CD14-positive monocyte (primary cell): ENCODE data around the gene KRTAP10-3. TPM values are rescaled to one million over a fixed set of nuclear protein-coding genes. Genes with fewer than 3 reads are reported as not detected.

Experiments
- DNase-seq, 3 donors: peaks; one replicate each; pipeline ENCODE4 v3.0.0-alpha.2; 2011 to 2022
- H2AFZ ChIP-seq: 2 replicates; pipeline ENCODE4 v1.6.0; 2012; ENCODE audit warnings: mild to moderate bottlenecking, low read depth, low read length, inconsistent platforms; ENCODE audit not compliant: insufficient read depth, poor library complexity, severe bottlenecking
- H3K27ac ChIP-seq, 2 donors: 1 replicate in 1 of 2; 2 replicates in 1 of 2; pipeline ENCODE4 v1.5.1; 2012 to 2013; ENCODE audit warnings: low read length in 2 of 2, control low read depth in 1 of 2, inconsistent platforms in 1 of 2, low read depth in 1 of 2, mild to moderate bottlenecking in 1 of 2
- H3K27me3 ChIP-seq, 2 donors: one replicate each; pipeline versions ENCODE4 v1.6.0 to v1.6.1; 2011 to 2013; ENCODE audit warnings: low read length in 2 of 2; ENCODE audit not compliant: control insufficient read depth in 2 of 2, insufficient read depth in 2 of 2
- H3K36me3 ChIP-seq, 2 donors: replicated peaks in 1 of 2; 1 replicate in 1 of 2; 2 replicates in 1 of 2; pipeline versions ENCODE4 v1.5.1 to v1.6.1; 2012 to 2013; ENCODE audit warnings: low read length in 2 of 2, control low read depth in 1 of 2, inconsistent platforms in 1 of 2, mild to moderate bottlenecking in 1 of 2; ENCODE audit not compliant: insufficient read depth in 2 of 2, control insufficient read depth in 1 of 2
- H3K4me1 ChIP-seq, 2 donors: 1 replicate in 1 of 2; 2 replicates in 1 of 2; pipeline versions ENCODE4 v1.5.1 to v1.6.1; 2012 to 2013; ENCODE audit warnings: low read length in 2 of 2, control low read depth in 1 of 2, inconsistent platforms in 1 of 2, mild to moderate bottlenecking in 1 of 2, moderate library complexity in 1 of 2; ENCODE audit not compliant: insufficient read depth in 2 of 2, control insufficient read depth in 1 of 2
- H3K4me2 ChIP-seq: replicated peaks from 2 replicates; pipeline ENCODE3; 2012; ENCODE audit warnings: low read length, moderate library complexity, mild to moderate bottlenecking; ENCODE audit not compliant: poor library complexity, severe bottlenecking; ENCODE audit errors: extremely low read depth
- H3K4me3 ChIP-seq, 3 experiments: fragments of 200-600 bp in 1 of 3; sonication (generic) in 1 of 3; replicated peaks in 1 of 3; 1 replicate in 2 of 3; 2 replicates in 1 of 3; pipeline ENCODE4 v1.5.1; 2011 to 2013; ENCODE audit warnings: low read length in 3 of 3, mild to moderate bottlenecking in 3 of 3, control low read depth in 2 of 3, low read depth in 2 of 3, inconsistent platforms in 1 of 3, moderate library complexity in 1 of 3
- H3K79me2 ChIP-seq: 2 replicates; pipeline ENCODE4 v1.6.0; 2012; ENCODE audit warnings: mild to moderate bottlenecking, control low read depth, inconsistent platforms, low read length, moderate library complexity; ENCODE audit not compliant: insufficient read depth
- H3K9ac ChIP-seq: 2 replicates; pipeline ENCODE4 v1.6.0; 2017; ENCODE audit warnings: low read length, mild to moderate bottlenecking; ENCODE audit not compliant: insufficient read depth, poor library complexity, severe bottlenecking
- H3K9me3 ChIP-seq, 2 donors: replicated peaks in 1 of 2; 1 replicate in 1 of 2; 2 replicates in 1 of 2; pipeline versions ENCODE4 v1.5.1 to v1.6.1; 2012 to 2013; ENCODE audit warnings: low read length in 2 of 2, control low read depth in 1 of 2; ENCODE audit not compliant: control insufficient read depth in 1 of 2, insufficient read depth in 1 of 2
- H4K20me1 ChIP-seq: 2 replicates; pipeline ENCODE4 v1.6.0; 2012; ENCODE audit warnings: mild to moderate bottlenecking, low read length, control low read depth, moderate library complexity; ENCODE audit not compliant: insufficient read depth
- H3K27ac Mint-ChIP-seq, 7 donors: one replicate each; pipeline ENCODE4 v1.8.0; 2020; ENCODE audit warnings: mild to moderate bottlenecking in 7 of 7, mixed read lengths in 7 of 7, moderate library complexity in 6 of 7, inconsistent platforms in 2 of 7
- H3K27me3 Mint-ChIP-seq, 3 donors: one replicate each; pipeline ENCODE4 v1.8.0; 2021 to 2022; ENCODE audit warnings: low read depth in 3 of 3, mild to moderate bottlenecking in 3 of 3, mixed read lengths in 3 of 3, moderate library complexity in 3 of 3, inconsistent platforms in 1 of 3
- H3K36me3 Mint-ChIP-seq, 2 donors: one replicate each; pipeline ENCODE4 v1.8.0; 2020; ENCODE audit warnings: mixed read lengths in 2 of 2, inconsistent platforms in 1 of 2, mild to moderate bottlenecking in 1 of 2
- H3K4me1 Mint-ChIP-seq: one replicate; pipeline ENCODE4 v1.8.0; 2020; ENCODE audit warnings: mild to moderate bottlenecking, mixed read lengths
- H3K4me3 Mint-ChIP-seq, 2 donors: one replicate each; pipeline ENCODE4 v1.8.0; 2020; ENCODE audit warnings: mild to moderate bottlenecking in 2 of 2, mixed read lengths in 2 of 2, moderate library complexity in 1 of 2
- H3K9me3 Mint-ChIP-seq, 7 donors: one replicate each; pipeline ENCODE4 v1.8.0; 2020 to 2022; ENCODE audit warnings: mixed read lengths in 7 of 7, mild to moderate bottlenecking in 6 of 7, moderate library complexity in 6 of 7, inconsistent platforms in 2 of 7
- WGBS: methylation state at CpG from one replicate; pipeline ENCODE4 v1.1.5; 2013; ENCODE audit warnings: missing lambda C conversion rate; ENCODE audit not compliant: insufficient coverage; 5-methylcytosine and 5-hydroxymethylcytosine counted together
- intact Hi-C, 2 donors: fragments of 100-400 bp; cut with micrococcal nuclease; formaldehyde crosslinking; loops; one replicate each; pipeline versions ENCODE4 v1.15.0 to v1.15.1; 2023
- polyA plus RNA-seq, 3 donors: library from polyadenylated mRNA; depleted of rRNA in 1 of 3; unstranded in 2 of 3; stranded (reverse) in 1 of 3; fragments of 300-500 nt in 2 of 3; fragments of >200 nt in 1 of 3; fragmentation: Illumina TruSeq in 2 of 3; gene quantifications; 1 replicate in 2 of 3; 2 replicates in 1 of 3; pipeline ENCODE4 v1.2.3, GENCODE V29; 2012 to 2021
- TF ChIP-seq, protein P1 (sequence below): fragments of 200-600 bp; IDR thresholded peaks from one replicate; pipeline ENCODE4 v1.8.0; 2022; ENCODE audit warnings: antibody characterized with exemption, mild to moderate bottlenecking

Gene KRTAP10-3
- polyA plus RNA-seq, 3 donors = not detected

DNA sequence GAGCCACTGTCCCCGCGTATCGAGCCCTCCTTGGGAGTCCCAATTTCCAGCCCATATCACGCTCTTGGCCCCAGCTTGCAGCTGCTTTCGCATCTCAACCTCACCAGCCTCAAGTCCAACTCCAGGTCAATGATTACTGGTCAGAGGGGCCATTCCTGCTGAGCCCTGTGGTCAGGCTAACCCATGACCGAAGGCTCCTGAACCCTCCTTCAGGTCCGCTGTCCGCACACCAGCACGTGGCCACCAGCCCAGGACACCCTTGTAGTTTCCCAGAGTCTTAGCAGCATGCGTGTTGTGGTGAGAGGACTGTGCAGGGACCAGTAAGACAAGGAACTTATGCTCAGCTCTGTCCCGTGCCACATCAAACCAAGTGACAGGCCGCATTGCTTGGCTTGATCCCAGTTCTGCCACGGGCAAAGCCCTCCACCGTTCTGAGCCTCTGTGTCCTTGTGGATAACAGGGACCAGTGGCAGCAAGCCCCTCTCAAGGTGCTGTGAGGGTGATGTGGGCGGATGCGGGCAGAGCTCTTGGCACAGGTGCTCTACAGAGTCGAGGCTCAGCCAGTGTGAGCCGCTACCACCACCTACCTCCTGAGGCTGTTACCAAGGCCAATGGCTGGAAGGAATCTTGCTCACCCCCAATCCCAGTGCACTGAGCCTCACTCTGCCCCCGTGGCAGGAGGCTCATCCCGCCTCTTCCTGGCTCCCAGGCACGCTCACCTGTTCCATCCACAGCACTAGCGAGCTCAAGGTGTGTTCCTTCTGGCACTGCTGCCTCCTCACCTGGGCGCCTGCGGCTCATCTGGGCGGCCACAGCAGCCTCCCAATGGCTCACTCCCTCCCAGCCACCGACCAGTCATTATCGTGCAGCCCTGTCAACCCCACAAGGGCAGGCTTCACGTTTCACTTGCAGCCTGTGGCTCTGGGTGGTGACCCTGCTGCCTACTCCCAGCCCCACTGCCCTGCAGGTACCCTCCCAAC, 39.0 kb downstream of the KRTAP10-3 start:
- H3K4me1 ChIP-seq = no peaks in the 10 kb centered on the region
- 92% methylated on average over 27 of the region's 28 CpGs for WGBS
- H3K4me3 ChIP-seq = no peak overlapping the region
- no peak overlapping the region for H3K4me2 ChIP-seq
- H3K27ac ChIP-seq = no peak overlapping the region
- Mint-ChIP-seq H3K27ac (no peak overlapping the region), H3K9me3 (peaks cover 0 to 18% (median 4%) of the 10 kb centered on the region in 7 donors), H3K27me3 (peaks cover 0 to 4% (median 0%) of the 10 kb centered on the region in 3 donors), H3K36me3 (no peaks in the 10 kb centered on the region), H3K4me1 (peaks cover 3% of the 10 kb centered on the region), H3K4me3 (no peak overlapping the region)
- DNase-seq = no peak
- H3K79me2 ChIP-seq = no peaks in the 10 kb centered on the region
- no peaks in the 10 kb centered on the region for H3K27me3 ChIP-seq
- H3K9ac ChIP-seq = no peak overlapping the region
- no peaks in the 10 kb centered on the region for H3K36me3 ChIP-seq
- no peaks in the 10 kb centered on the region for H4K20me1 ChIP-seq
- H2AFZ ChIP-seq = no peak overlapping the region
- intact Hi-C loops = no loop called here
- TF ChIP-seq, protein P1, sequence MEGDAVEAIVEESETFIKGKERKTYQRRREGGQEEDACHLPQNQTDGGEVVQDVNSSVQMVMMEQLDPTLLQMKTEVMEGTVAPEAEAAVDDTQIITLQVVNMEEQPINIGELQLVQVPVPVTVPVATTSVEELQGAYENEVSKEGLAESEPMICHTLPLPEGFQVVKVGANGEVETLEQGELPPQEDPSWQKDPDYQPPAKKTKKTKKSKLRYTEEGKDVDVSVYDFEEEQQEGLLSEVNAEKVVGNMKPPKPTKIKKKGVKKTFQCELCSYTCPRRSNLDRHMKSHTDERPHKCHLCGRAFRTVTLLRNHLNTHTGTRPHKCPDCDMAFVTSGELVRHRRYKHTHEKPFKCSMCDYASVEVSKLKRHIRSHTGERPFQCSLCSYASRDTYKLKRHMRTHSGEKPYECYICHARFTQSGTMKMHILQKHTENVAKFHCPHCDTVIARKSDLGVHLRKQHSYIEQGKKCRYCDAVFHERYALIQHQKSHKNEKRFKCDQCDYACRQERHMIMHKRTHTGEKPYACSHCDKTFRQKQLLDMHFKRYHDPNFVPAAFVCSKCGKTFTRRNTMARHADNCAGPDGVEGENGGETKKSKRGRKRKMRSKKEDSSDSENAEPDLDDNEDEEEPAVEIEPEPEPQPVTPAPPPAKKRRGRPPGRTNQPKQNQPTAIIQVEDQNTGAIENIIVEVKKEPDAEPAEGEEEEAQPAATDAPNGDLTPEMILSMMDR = no peak
- H3K9me3 ChIP-seq = peaks cover 11 to 14% of the 10 kb centered on the region in 2 donors

- H3K9ac ChIP-seq = no peak overlapping the region
- no peak overlapping the region for H3K27ac Mint-ChIP-seq
- H3K27me3 ChIP-seq = no peaks in the 10 kb centered on the region
- H3K36me3 Mint-ChIP-seq = no peaks in the 10 kb centered on the region
- H2AFZ ChIP-seq = no peak overlapping the region
- H3K4me3 ChIP-seq = no peak overlapping the region
- TF ChIP-seq, protein P1 = no peak
- H3K9me3 Mint-ChIP-seq = peaks cover 0 to 18% (median 4%) of the 10 kb centered on the region in 7 donors
- 83% methylated on average over 11 of the region's 12 CpGs for WGBS
- H3K36me3 ChIP-seq = no peaks in the 10 kb centered on the region
- no peaks in the 10 kb centered on the region for H3K4me1 ChIP-seq
- H3K27me3 Mint-ChIP-seq = peaks cover 0 to 4% (median 0%) of the 10 kb centered on the region in 3 donors
- H4K20me1 ChIP-seq = no peaks in the 10 kb centered on the region
- peaks cover 3% of the 10 kb centered on the region for H3K4me1 Mint-ChIP-seq
- no peak for DNase-seq
- no peak overlapping the region for H3K27ac ChIP-seq
- H3K4me2 ChIP-seq = no peak overlapping the region
- H3K9me3 ChIP-seq = peaks cover 4 to 11% of the 10 kb centered on the region in 2 donors
- intact Hi-C loops = no loop called here
- no peak overlapping the region for H3K4me3 Mint-ChIP-seq
- no peaks in the 10 kb centered on the region for H3K79me2 ChIP-seq
Measured at GRCh38 chr21:44518686-44519085, 39.9 kb downstream of the KRTAP10-3 start.
